ENCODE data around the gene PFKL.
"Not testable (repeated sequence)": the region's sequence is repeated elsewhere in the genome, so short reads cannot be mapped to it uniquely, and the experiment has no call there.

Gene PFKL

GRCh38 chr21:44279354-44280260 is 20.2 kb upstream of the PFKL start:
- no peak for DNase-seq

GRCh38 chr21:44281801-44282200 is 18.1 kb upstream of the PFKL start:
- no peak for DNase-seq

- DNase-seq, result no peak
Measured at GRCh38 chr21:44282370-44282769, 17.5 kb upstream of the PFKL start.

- not testable (repeated sequence) for DNase-seq
Measured at GRCh38 chr21:44283211-44283785, 16.6 kb upstream of the PFKL start.

GRCh38 chr21:44283948-44284347 is 15.9 kb upstream of the PFKL start:
- DNase-seq, result no peak

GRCh38 chr21:44285138-44285992 is 14.5 kb upstream of the PFKL start, which contains the start of gene AIRE:
Gene AIRE, plus strand, starts transcription at chr21:44285876. Its CDS starts 131 bp downstream, at chr21:44286007.
- no peak for DNase-seq

GRCh38 chr21:44286086-44286715 is 13.7 kb upstream of the PFKL start:
- DNase-seq, result no peak

GRCh38 chr21:44286716-44287632 is 12.9 kb upstream of the PFKL start:
- no peak for DNase-seq

- no peak for DNase-seq
Measured at GRCh38 chr21:44288251-44289110, 11.4 kb upstream of the PFKL start.

GRCh38 chr21:44289381-44290010 is 10.4 kb upstream of the PFKL start:
- DNase-seq, result no peak

- no peak for DNase-seq
Measured at GRCh38 chr21:44290327-44291077, 9.4 kb upstream of the PFKL start.

GRCh38 chr21:44291078-44291935 is 8.5 kb upstream of the PFKL start:
- DNase-seq, result no peak

GRCh38 chr21:44291936-44292811 is 7.7 kb upstream of the PFKL start:
- no peak for DNase-seq

- DNase-seq, result no peak
Measured at GRCh38 chr21:44292812-44293195, 7.0 kb upstream of the PFKL start.

GRCh38 chr21:44293551-44294231 is 6.2 kb upstream of the PFKL start:
- peak; percentile 21 for DNase-seq

- peak; percentile 62 for DNase-seq
Measured at GRCh38 chr21:44294391-44295162, 5.3 kb upstream of the PFKL start.

Measured in hematopoietic multipotent progenitor cell treated with erythropoietin and hydrocortisone succinate and interleukin-3 and kit ligand, for 6 days (in vitro differentiated cells).